BLaER1 (cell line): Measurements from ENCODE around the gene DNAH10.
A peak's percentile ranks its signal among the peaks of the same experiment; 100 is the strongest.

Experiments
- H3K27ac ChIP-seq: shearing (Covaris generic); formaldehyde crosslinking; 2 replicates; pipeline ENCODE4 v1.8.1; 2022
- H3K27me3 ChIP-seq: shearing (Covaris generic); formaldehyde crosslinking; 2 replicates; pipeline ENCODE4 v1.8.1; 2022
- H3K36me3 ChIP-seq: shearing (Covaris generic); formaldehyde crosslinking; 2 replicates; pipeline ENCODE4 v1.8.1; 2022
- H3K4me1 ChIP-seq: shearing (Covaris generic); formaldehyde crosslinking; 2 replicates; pipeline ENCODE4 v1.8.1; 2022
- H3K4me2 ChIP-seq: shearing (Covaris generic); formaldehyde crosslinking; 2 replicates; pipeline ENCODE4 v1.8.1; 2022
- H3K4me3 ChIP-seq: shearing (Covaris generic); formaldehyde crosslinking; 2 replicates; pipeline ENCODE4 v1.8.1; 2022
- H3K9ac ChIP-seq: shearing (Covaris generic); formaldehyde crosslinking; 2 replicates; pipeline ENCODE4 v1.8.1; 2022
- H3K9me3 ChIP-seq: shearing (Covaris generic); formaldehyde crosslinking; 2 replicates; pipeline ENCODE4 v1.8.1; 2022
- H4K20me1 ChIP-seq: shearing (Covaris generic); formaldehyde crosslinking; 2 replicates; pipeline ENCODE4 v1.8.1; 2022
- Cebpa-rat ChIP-seq: shearing (Covaris generic); IDR thresholded peaks from 2 replicates; pipeline ENCODE4 v1.8.1; 2022

The DNAH10 gene

GRCh38 chr12:123898673-123899072 is 136.6 kb downstream of the DNAH10 start:
- Histone ChIP-seq H3K4me1 (peaks cover 10% of the 10 kb centered on the region), H3K27me3 (no peaks in the 10 kb centered on the region), H3K9me3 (no peaks in the 10 kb centered on the region), H3K4me2 (no peak overlapping the region), H3K9ac (no peak overlapping the region), H3K36me3 (no peaks in the 10 kb centered on the region), H3K27ac (no peak overlapping the region), H4K20me1 (no peaks in the 10 kb centered on the region), H3K4me3 (no peak overlapping the region)
- no peak for TF ChIP-seq Cebpa-rat

DNA sequence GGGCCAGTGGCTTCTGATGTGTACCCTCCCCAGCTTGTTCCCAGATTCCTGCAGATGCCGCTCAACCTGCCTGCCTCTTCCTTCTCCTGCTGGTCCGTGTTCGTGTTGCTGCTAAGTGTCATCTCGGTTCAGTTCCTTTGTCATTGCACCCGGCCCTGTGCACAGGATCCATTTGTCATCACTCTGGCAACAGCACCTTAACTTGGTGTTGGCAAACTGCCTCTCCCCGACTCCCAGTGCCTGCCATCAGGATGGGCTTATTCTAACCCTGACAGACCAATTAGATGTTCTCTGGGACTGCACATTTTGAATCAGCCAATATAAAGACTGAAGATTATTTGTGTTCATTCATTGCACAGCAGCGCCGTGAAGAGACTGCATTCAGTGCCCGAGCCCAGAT is 137.3 kb downstream of the DNAH10 start:
- Histone ChIP-seq H4K20me1 (no peaks in the 10 kb centered on the region), H3K4me3 (no peak overlapping the region), H3K27ac (no peak overlapping the region), H3K9me3 (no peaks in the 10 kb centered on the region), H3K4me1 (peaks cover 15% of the 10 kb centered on the region), H3K4me2 (no peak overlapping the region), H3K36me3 (no peaks in the 10 kb centered on the region), H3K9ac (no peak overlapping the region), H3K27me3 (no peaks in the 10 kb centered on the region)
- no peak for TF ChIP-seq Cebpa-rat

GRCh38 chr12:123900871-123901376 is 138.8 kb downstream of the DNAH10 start:
- H3K4me1 ChIP-seq: peaks cover 16% of the 10 kb centered on the region
- no peak for TF ChIP-seq Cebpa-rat
- no peak overlapping the region for H3K27ac ChIP-seq
- H3K4me3 ChIP-seq: no peak overlapping the region
- H3K36me3 ChIP-seq: no peaks in the 10 kb centered on the region
- no peaks in the 10 kb centered on the region for H3K27me3 ChIP-seq
- no peaks in the 10 kb centered on the region for H3K9me3 ChIP-seq
- H3K4me2 ChIP-seq: peak overlapping the region; percentile 43
- no peaks in the 10 kb centered on the region for H4K20me1 ChIP-seq
- H3K9ac ChIP-seq: no peak overlapping the region

DNA sequence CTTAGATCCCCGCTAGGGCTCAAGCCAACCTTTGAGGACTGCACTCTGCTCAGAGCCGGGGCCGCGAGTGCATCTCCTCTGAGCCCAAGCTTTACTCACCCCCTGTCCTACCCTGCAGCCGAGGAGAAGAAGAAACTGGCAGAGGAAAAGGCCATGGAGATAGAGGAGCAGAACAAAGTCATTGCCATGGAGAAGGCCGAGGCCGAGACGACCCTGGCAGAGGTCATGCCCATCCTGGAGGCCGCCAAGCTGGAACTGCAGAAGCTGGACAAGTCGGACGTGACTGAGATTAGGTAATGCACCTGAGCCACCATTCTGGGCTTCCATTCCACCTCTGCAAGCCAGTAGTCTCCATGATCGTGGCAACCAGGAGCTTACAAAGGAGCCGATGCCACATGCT is 140.7 kb downstream of the DNAH10 start:
- no peak overlapping the region for H3K27ac ChIP-seq
- TF ChIP-seq Cebpa-rat: no peak
- no peaks in the 10 kb centered on the region for H3K36me3 ChIP-seq
- H3K27me3 ChIP-seq: no peaks in the 10 kb centered on the region
- no peak overlapping the region for H3K4me2 ChIP-seq
- no peaks in the 10 kb centered on the region for H4K20me1 ChIP-seq
- H3K4me1 ChIP-seq: peaks cover 16% of the 10 kb centered on the region
- no peak overlapping the region for H3K9ac ChIP-seq
- H3K4me3 ChIP-seq: no peak overlapping the region
- no peaks in the 10 kb centered on the region for H3K9me3 ChIP-seq

GRCh38 chr12:123903301-123904065 is 141.4 kb downstream of the DNAH10 start:
- TF ChIP-seq Cebpa-rat: no peak
- H3K36me3 ChIP-seq: no peaks in the 10 kb centered on the region
- H3K4me1 ChIP-seq: peaks cover 16% of the 10 kb centered on the region
- no peak overlapping the region for H3K4me3 ChIP-seq
- H3K27me3 ChIP-seq: no peaks in the 10 kb centered on the region
- H3K9ac ChIP-seq: no peak overlapping the region
- no peak overlapping the region for H3K4me2 ChIP-seq
- no peaks in the 10 kb centered on the region for H4K20me1 ChIP-seq
- no peaks in the 10 kb centered on the region for H3K9me3 ChIP-seq
- H3K27ac ChIP-seq: no peak overlapping the region

DNA sequence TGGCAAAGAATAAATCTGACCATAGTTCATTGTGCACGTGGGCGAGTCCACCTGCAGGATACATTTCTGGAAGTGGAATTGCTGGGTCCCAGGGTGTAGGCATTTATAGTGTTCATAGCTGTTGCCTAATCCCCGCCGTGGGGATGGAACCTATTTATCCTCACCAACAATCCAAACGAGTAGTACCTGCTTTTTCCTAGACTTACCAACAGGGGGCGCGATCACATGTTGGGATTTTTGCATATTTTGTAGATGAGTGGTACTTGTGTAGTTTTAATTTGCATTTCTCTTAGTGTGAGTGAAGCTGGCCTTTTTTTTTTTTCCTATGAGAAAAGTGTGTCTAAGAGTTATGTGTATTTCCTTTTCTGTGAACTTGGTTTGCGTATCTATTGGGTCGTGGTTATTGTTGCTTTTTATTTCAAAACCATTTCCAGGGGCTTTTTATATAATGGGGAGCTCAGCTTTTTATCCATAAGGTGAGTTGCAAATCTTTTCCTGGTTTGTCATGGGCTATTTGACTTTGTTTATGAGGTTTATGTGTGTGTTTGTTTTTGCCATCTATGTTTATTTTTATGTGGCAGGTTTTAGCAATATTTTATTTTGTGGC is 143.3 kb downstream of the DNAH10 start:
- no peak overlapping the region for H3K4me2 ChIP-seq
- no peaks in the 10 kb centered on the region for H3K27me3 ChIP-seq
- no peaks in the 10 kb centered on the region for H3K36me3 ChIP-seq
- no peak overlapping the region for H3K4me3 ChIP-seq
- peaks cover 24% of the 10 kb centered on the region for H3K4me1 ChIP-seq
- H3K27ac ChIP-seq: no peak overlapping the region
- no peak for TF ChIP-seq Cebpa-rat
- no peaks in the 10 kb centered on the region for H4K20me1 ChIP-seq
- H3K9me3 ChIP-seq: no peaks in the 10 kb centered on the region
- no peak overlapping the region for H3K9ac ChIP-seq

DNA sequence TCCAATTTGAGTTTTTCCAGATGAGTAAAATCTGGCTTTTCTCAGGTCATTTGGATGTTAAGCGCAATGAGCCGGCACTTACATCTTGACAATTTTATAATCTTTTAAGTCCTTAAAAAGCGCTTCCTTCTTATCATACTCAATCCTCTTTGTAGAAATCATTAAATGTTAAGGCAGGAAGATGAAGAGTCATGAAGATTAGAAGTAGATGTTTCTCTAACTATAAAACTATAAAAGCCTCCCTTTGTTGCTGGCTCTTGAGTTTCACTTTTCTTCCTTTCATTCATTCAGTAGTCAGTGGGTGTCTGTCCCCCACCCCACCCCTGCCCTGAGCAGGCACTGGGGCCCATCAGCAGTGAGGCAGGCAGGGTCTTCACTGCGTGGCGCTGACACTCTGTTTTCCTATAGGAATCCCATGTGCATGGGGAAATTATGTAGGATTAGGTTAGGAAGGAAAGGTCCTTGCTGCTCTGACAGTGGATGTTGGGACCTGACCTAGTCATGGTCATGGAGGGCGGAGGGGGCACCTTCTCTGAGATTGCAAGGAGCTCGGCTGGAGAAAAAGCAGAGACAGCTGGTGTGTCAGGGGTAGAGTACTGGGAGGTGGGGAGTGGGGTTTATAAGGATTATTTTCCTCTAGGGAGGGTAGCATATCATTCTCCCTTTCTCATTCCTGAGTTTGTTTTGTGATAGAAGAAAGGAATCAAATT is 144.8 kb downstream of the DNAH10 start:
- H3K27ac ChIP-seq: no peak overlapping the region
- no peaks in the 10 kb centered on the region for H3K27me3 ChIP-seq
- no peak for TF ChIP-seq Cebpa-rat
- peaks cover 17% of the 10 kb centered on the region; the same call in 1 of the 2 replicates for H3K4me1 ChIP-seq
- H3K4me2 ChIP-seq: no peak overlapping the region
- no peaks in the 10 kb centered on the region for H3K36me3 ChIP-seq
- H3K9me3 ChIP-seq: no peaks in the 10 kb centered on the region
- no peak overlapping the region for H3K9ac ChIP-seq
- H4K20me1 ChIP-seq: no peaks in the 10 kb centered on the region
- no peak overlapping the region for H3K4me3 ChIP-seq

DNA sequence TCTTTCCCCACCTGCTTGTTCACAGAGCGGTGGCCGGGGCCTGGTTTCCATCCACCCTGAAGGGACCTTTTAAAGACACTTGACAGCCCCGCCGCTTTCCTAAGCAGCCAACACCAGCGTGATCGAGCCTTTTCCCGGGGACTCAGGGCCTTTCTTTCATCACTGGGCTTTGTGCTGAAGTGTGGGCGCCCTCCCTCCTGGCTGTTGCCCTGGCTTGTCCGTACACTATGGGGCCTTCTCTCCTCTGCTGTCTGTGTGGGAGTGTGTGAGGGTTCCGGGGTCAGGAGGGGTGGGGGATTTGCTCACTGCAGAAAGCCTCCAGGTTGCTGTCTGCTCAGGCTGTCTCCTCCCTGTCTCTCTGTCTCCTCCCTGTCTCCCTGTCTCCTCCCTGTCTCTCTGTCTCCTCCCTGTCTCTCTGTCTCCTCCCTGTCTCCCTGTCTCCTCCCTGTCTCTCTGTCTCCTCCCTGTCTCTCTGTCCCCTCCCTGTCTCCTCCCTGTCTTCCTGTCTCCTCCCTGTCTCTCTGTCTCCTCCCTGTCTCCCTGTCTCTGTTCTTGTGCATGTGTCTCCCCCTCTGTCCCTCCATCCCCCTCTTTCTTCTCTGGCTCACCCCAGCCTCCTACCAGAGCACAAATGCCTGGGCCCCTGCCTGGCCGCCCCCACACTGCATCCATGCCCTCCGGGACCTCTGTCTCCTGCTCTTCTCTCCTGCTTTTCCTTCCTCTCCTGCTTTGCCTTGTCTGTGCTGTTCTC is 145.8 kb downstream of the DNAH10 start:
- Histone ChIP-seq H3K4me2 (no peak overlapping the region), H3K27ac (no peak overlapping the region), H4K20me1 (no peaks in the 10 kb centered on the region), H3K9ac (no peak overlapping the region), H3K4me3 (no peak overlapping the region), H3K4me1 (peaks cover 17% of the 10 kb centered on the region; the same call in 1 of the 2 replicates), H3K36me3 (no peaks in the 10 kb centered on the region), H3K27me3 (no peaks in the 10 kb centered on the region), H3K9me3 (no peaks in the 10 kb centered on the region)
- TF ChIP-seq Cebpa-rat: no peak

DNA sequence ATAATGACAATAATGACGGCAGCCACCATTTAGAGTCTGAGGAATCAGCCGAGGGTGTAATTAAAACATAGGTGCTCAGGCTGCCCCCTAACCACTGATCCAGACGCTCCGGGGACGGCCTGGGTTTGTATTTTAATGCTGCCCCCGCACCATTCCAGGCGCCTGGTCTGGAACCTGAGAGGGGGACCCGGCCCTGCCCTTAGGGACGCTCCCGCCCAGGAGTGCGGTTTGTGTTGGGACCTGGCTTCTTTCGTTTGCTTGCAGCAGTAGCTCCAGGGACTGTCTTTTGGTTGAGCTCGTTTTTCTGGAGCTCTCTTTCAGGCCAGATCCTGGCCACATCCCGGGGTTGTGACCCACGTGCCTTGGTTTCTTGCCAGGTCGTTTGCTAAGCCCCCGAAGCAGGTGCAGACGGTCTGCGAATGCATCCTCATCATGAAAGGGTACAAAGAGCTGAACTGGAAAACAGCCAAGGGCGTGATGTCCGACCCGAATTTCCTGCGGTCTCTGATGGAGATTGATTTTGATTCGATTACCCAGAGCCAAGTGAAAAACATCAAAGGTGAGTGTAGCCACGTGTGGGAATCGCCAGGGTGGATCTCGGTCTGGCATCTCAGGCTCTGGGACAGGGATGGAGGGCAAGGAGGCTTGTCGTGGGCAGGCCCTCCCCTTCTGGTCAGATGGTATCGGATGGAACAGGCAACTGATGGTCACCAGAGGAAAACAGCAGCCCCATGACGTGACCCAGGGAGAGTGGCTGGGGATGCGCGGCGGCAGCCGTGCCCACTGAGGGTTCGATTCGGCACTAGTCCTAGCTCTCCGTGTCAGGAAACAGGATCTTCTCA is 147.0 kb downstream of the DNAH10 start:
- no peak overlapping the region for H3K4me2 ChIP-seq
- TF ChIP-seq Cebpa-rat: no peak
- H3K4me1 ChIP-seq: peaks cover 14% of the 10 kb centered on the region; the same call in 1 of the 2 replicates
- H4K20me1 ChIP-seq: no peaks in the 10 kb centered on the region
- H3K27ac ChIP-seq: no peak overlapping the region
- H3K9me3 ChIP-seq: no peaks in the 10 kb centered on the region
- no peak overlapping the region for H3K9ac ChIP-seq
- no peak overlapping the region for H3K4me3 ChIP-seq
- H3K27me3 ChIP-seq: no peaks in the 10 kb centered on the region
- no peaks in the 10 kb centered on the region for H3K36me3 ChIP-seq
